Measurements from ENCODE around the gene NUTF2. TPM values are rescaled to one million over a fixed set of nuclear protein-coding genes. Genes with fewer than 3 reads are reported as not detected.

The NUTF2 gene
- total and polyA plus RNA-seq, 2 of the 8 experiments (the other 6 are each of a cell fraction or from before 2014, with no cell fraction given): 219 to 377 TPM

GRCh38 chr16:67886387-67886786 lies 39.7 kb downstream of the NUTF2 start:
- no peak overlapping the region for H2BK120ac ChIP-seq (replicated peaks; ENCODE audit: low read depth, low read length)
- H3K4me1 ChIP-seq (replicated peaks in 1 of 4; ENCODE audit: control insufficient read depth in 3 of 4, insufficient read depth in 4 of 4, low read length in 3 of 4): peaks cover 5 to 15% (median 11%) of the 10 kb centered on the region in 4 experiments
- CTCF ChIA-PET (ENCODE audit: partially characterized antibody): interaction anchor here (0.5 to 21.8 kb wide), 9 partner anchors 24 to 219 kb away, joined by 3 to 623 read pairs (median 4); partner anchors contain the start of genes CTRL, LCAT and PSMB10
- no peaks in the 10 kb centered on the region for H3K79me2 ChIP-seq (ENCODE audit: control insufficient read depth in 1 of 2, insufficient read depth in 2 of 2, low read length in 2 of 2)
- peaks cover 10 to 18% (median 12%) of the 10 kb centered on the region in 4 experiments for H3K36me3 ChIP-seq (ENCODE audit: control insufficient read depth in 2 of 4, insufficient read depth in 4 of 4, low read length in 3 of 4)
- H3K9ac ChIP-seq (replicated peaks in 1 of 4; ENCODE audit: extremely low read depth in 1 of 4, low read depth in 3 of 4, low read length in 3 of 4): no peak overlapping the region
- H2BK12ac ChIP-seq (ENCODE audit: low read depth, low read length): no peak overlapping the region
- H3K79me1 ChIP-seq (ENCODE audit: low read depth, low read length): no peaks in the 10 kb centered on the region
- peaks cover 8 to 14% of the 10 kb centered on the region in 2 experiments for H4K20me1 ChIP-seq (replicated peaks in 1 of 2; ENCODE audit: control insufficient read depth in 1 of 2, insufficient read depth in 2 of 2, low read length in 2 of 2)
- POLR2A ChIA-PET (ENCODE audit: partially characterized antibody): interaction anchor here (0.7 to 6.3 kb wide), 12 partner anchors 10 to 137 kb away, joined by 3 to 45 read pairs (median 6); partner anchors contain the start of genes CTRL, DDX28, DUS2 and EDC4
- H2AK5ac ChIP-seq (ENCODE audit: low read depth, low read length): no peak overlapping the region
- no peak overlapping the region for H2AFZ ChIP-seq (ENCODE audit: low read length)
- no peak overlapping the region for H2BK15ac ChIP-seq (ENCODE audit: low read length)
- 90% methylated on average over 4 of the region's 5 CpGs; no CpG with 5 or more reads in 1 of the 2 experiments for WGBS, 2 experiments (ENCODE audit: extremely low coverage in 1 of 2, insufficient coverage in 1 of 2, insufficient read length in 1 of 2, insufficient replicate concordance in 2 of 2, low coverage in 1 of 2, low lambda C conversion rate in 2 of 2, missing lambda C conversion rate in 1 of 2)
- H3K18ac ChIP-seq (ENCODE audit: extremely low read depth, low read length): no peak overlapping the region
- 0 out of 2 replicates have a peak, but pooled peaks cover 2% of the 10 kb centered on the region for H3K23me2 ChIP-seq (ENCODE audit: low read depth, low read length)
- no peaks in the 10 kb centered on the region for H3K9me3 ChIP-seq (ENCODE audit: insufficient read depth in 2 of 2, low read depth in 1 of 2, low read length in 1 of 2)
- H4K5ac ChIP-seq (ENCODE audit: insufficient read length, low read depth, low read length): no peak overlapping the region
- no peak overlapping the region for H2BK5ac ChIP-seq (ENCODE audit: low read depth, low read length)
- no peak overlapping the region for H3K14ac ChIP-seq (ENCODE audit: insufficient read length)
- H4K8ac ChIP-seq (ENCODE audit: extremely low read depth, insufficient read depth, low read length): no peak overlapping the region
- DNase-seq (ENCODE audit: low read depth in 1 of 2, low spot score in 2 of 2): no peak
- H4K91ac ChIP-seq (replicated peaks; ENCODE audit: insufficient read length, low read length): no peak overlapping the region
- H2BK20ac ChIP-seq (ENCODE audit: low read length): no peak overlapping the region
- H3K4me2 ChIP-seq (ENCODE audit: insufficient read depth in 1 of 2, low read depth in 2 of 2, low read length in 2 of 2): peak overlapping the region in 1 of 2 experiments; percentile 18; a peak in 1 of 4 replicates
- no peak overlapping the region for H3K4me3 ChIP-seq (ENCODE audit: extremely low read depth in 1 of 4, insufficient read depth in 2 of 4, low read depth in 3 of 4, low read length in 4 of 4)
- H3K4ac ChIP-seq (replicated peaks; ENCODE audit: insufficient read length, low read depth, low read length): no peak overlapping the region
- H3K27me3 ChIP-seq (replicated peaks in 1 of 4; ENCODE audit: control insufficient read depth in 3 of 4, extremely low read depth in 1 of 4, insufficient read depth in 3 of 4, low read length in 3 of 4): no peaks in the 10 kb centered on the region
- no peak overlapping the region for H3K23ac ChIP-seq (ENCODE audit: insufficient read length)
- FAIRE-seq: no peak
- no peak overlapping the region for H3K27ac ChIP-seq (ENCODE audit: low read depth, low read length)
- no peak overlapping the region for H3K56ac ChIP-seq (replicated peaks; ENCODE audit: insufficient read length, low read depth, low read length)
- TF ChIP-seq TCF12 (IDR thresholded peaks at IDR 0.05; ENCODE audit: low read depth, low read length) (no peak), NANOG (IDR thresholded peaks at IDR 0.05; ENCODE audit: insufficient read depth, low read depth, low read length, poor library complexity, severe bottlenecking) (no peak), SIN3A (conservative IDR thresholded peaks at IDR 0.05 in 1 of 2, IDR thresholded peaks at IDR 0.05 in 1 of 2; ENCODE audit: low read depth in 1 of 2, low read length in 2 of 2) (no peak), SP2 (IDR thresholded peaks at IDR 0.05; ENCODE audit: low read length) (no peak), BACH1 (IDR thresholded peaks at IDR 0.05; ENCODE audit: low read length) (no peak), SIRT6 (IDR thresholded peaks at IDR 0.05; ENCODE audit: low read length) (no peak), SRF (IDR thresholded peaks at IDR 0.05; ENCODE audit: low read depth, low read length) (no peak), E2F6 (IDR thresholded peaks at IDR 0.05) (no peak), SUZ12 (IDR thresholded peaks at IDR 0.05; ENCODE audit: low read length) (no peak), JUN (IDR thresholded peaks at IDR 0.05; ENCODE audit: low read depth, low read length) (no peak), BCL11A (IDR thresholded peaks at IDR 0.05; ENCODE audit: low read depth in 2 of 2, low read length in 2 of 2) (no peak), GABPA (IDR thresholded peaks at IDR 0.05; ENCODE audit: borderline replicate concordance, insufficient read depth, low read length) (no peak), RXRA (IDR thresholded peaks at IDR 0.05; ENCODE audit: insufficient read depth, low read depth, low read length) (no peak), SP1 (IDR thresholded peaks at IDR 0.05; ENCODE audit: low read depth, low read length) (no peak)
